Thoracic aorta (tissue), 2 donors: ENCODE measurements around the gene USP17L28. TPM values are rescaled to one million over a fixed set of nuclear protein-coding genes. Genes with fewer than 3 reads are reported as not detected.
"Not testable (repeated sequence)": the region's sequence is repeated elsewhere in the genome, so short reads cannot be mapped to it uniquely, and the experiment has no call there.

Experiments
- ATAC-seq: fragments of 150-250 bp; one replicate; pipeline ENCODE4 v1.8.0; 2017; ENCODE audit warnings: low read depth; ENCODE audit not compliant: insufficient number of reproducible peaks, low FRiP score
- DNase-seq: peaks from one replicate; pipeline ENCODE4 v3.0.0-alpha.2; 2020; ENCODE audit warnings: low spot score
- H3K27ac ChIP-seq, 2 donors: fragments of 200-600 bp; sonication (generic); 1 replicate in 1 of 2; 2 replicates in 1 of 2; pipeline ENCODE4 v1.5.1; 2016; ENCODE audit warnings: mild to moderate bottlenecking in 2 of 2, moderate library complexity in 2 of 2
- H3K27me3 ChIP-seq: fragments of 200-600 bp; sonication (generic); replicated peaks from 2 replicates; pipeline ENCODE4 v1.6.0; 2016; ENCODE audit warnings: mild to moderate bottlenecking; ENCODE audit not compliant: insufficient read depth
- H3K36me3 ChIP-seq: fragments of 200-600 bp; sonication (generic); one replicate; pipeline ENCODE4 v1.5.1; 2016
- H3K4me1 ChIP-seq, 2 donors: fragments of 200-600 bp; sonication (generic); 1 replicate in 1 of 2; 2 replicates in 1 of 2; pipeline versions ENCODE4 v1.5.1 to v1.6.0; 2016; ENCODE audit warnings: low read depth in 2 of 2, mild to moderate bottlenecking in 1 of 2; ENCODE audit not compliant: control insufficient read depth in 1 of 2
- H3K4me3 ChIP-seq: fragments of 200-600 bp; sonication (generic); 2 replicates; pipeline ENCODE4 v1.5.1; 2016; ENCODE audit warnings: mild to moderate bottlenecking
- H3K9me3 ChIP-seq: fragments of 200-600 bp; sonication (generic); 2 replicates; pipeline ENCODE4 v1.5.1; 2016
- total RNA-seq, 2 donors: library from RNA; depleted of rRNA; stranded (reverse); fragments of >200 nt; gene quantifications; one replicate each; pipeline versions ENCODE4 v1.1.0 to v1.2.3, GENCODE V29; 2016

The USP17L28 gene
- not detected for total RNA-seq

GRCh38 chr4:9348593-9348992, at the start of gene USP17L28:
Gene USP17L28 (plus strand): TSS chr4:9348893. CDS start chr4:9348893, 0 bp downstream.
- DNase-seq, H3K4me3 ChIP-seq, H3K27ac ChIP-seq, H3K36me3 ChIP-seq, H3K27me3 ChIP-seq, H3K9me3 ChIP-seq, H3K4me1 ChIP-seq, ATAC-seq: not testable (repeated sequence)

- DNase-seq, H3K27ac ChIP-seq, H3K27me3 ChIP-seq, H3K36me3 ChIP-seq, H3K9me3 ChIP-seq, H3K4me3 ChIP-seq, ATAC-seq, H3K4me1 ChIP-seq: not testable (repeated sequence)
These were observed 24.5 kb upstream of the USP17L28 start for GRCh38 chr4:9324191-9324590.

GRCh38 chr4:9324865-9325264, 23.8 kb upstream of the USP17L28 start, which contains the start of gene USP17L24:
Gene USP17L24 (plus strand): TSS chr4:9325165. CDS start chr4:9325165, 0 bp downstream.
- not testable (repeated sequence) for DNase-seq, H3K27ac ChIP-seq, H3K4me1 ChIP-seq, H3K4me3 ChIP-seq, H3K36me3 ChIP-seq, H3K27me3 ChIP-seq, H3K9me3 ChIP-seq, ATAC-seq

DNA sequence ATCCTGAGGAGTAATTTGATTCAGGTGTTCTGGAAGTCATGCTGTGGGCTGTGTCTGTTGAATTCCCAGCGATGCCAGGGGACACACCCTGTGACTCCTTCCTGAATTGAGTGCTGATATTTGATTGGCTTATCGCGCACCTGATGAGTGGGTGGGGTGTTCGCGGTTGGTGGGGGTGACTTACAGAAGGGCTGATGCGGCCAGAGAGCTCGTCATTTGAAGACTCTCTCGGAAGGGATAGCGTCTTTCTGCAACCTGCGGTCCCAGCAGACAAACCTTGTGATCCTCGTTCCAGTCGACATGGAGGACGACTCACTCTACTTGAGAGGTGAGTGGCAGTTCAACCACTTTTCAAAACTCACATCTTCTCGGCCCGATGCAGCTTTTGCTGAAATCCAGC, 19.1 kb upstream of the USP17L28 start, which contains the start of gene USP17L25:
Gene USP17L25 (plus strand): TSS at position 301 of the 400 bp plus-strand sequence. CDS start 0 bp downstream, at position 301.
- not testable (repeated sequence) for H3K9me3 ChIP-seq, H3K36me3 ChIP-seq, H3K4me3 ChIP-seq, ATAC-seq, DNase-seq, H3K27me3 ChIP-seq, H3K4me1 ChIP-seq, H3K27ac ChIP-seq

GRCh38 chr4:9334358-9334757, 14.3 kb upstream of the USP17L28 start, which contains the start of gene USP17L26:
Gene USP17L26 (plus strand): TSS chr4:9334658. CDS start chr4:9334658, 0 bp downstream.
- H3K36me3 ChIP-seq, H3K4me1 ChIP-seq, H3K27me3 ChIP-seq, H3K27ac ChIP-seq, H3K4me3 ChIP-seq, ATAC-seq, H3K9me3 ChIP-seq, DNase-seq: not testable (repeated sequence)

DNA sequence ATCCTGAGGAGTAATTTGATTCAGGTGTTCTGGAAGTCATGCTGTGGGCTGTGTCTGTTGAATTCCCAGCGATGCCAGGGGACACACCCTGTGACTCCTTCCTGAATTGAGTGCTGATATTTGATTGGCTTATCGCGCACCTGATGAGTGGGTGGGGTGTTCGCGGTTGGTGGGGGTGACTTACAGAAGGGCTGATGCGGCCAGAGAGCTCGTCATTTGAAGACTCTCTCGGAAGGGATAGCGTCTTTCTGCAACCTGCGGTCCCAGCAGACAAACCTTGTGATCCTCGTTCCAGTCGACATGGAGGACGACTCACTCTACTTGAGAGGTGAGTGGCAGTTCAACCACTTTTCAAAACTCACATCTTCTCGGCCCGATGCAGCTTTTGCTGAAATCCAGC, 9.6 kb upstream of the USP17L28 start, which contains the start of gene USP17L5:
Gene USP17L5 (plus strand): TSS at position 301 of the 400 bp plus-strand sequence. CDS start 0 bp downstream, at position 301.
- H3K4me1 ChIP-seq, DNase-seq, H3K9me3 ChIP-seq, ATAC-seq, H3K27ac ChIP-seq, H3K4me3 ChIP-seq, H3K36me3 ChIP-seq, H3K27me3 ChIP-seq: not testable (repeated sequence)

- not testable (repeated sequence) for H3K27me3 ChIP-seq, H3K9me3 ChIP-seq, DNase-seq, H3K4me1 ChIP-seq, ATAC-seq, H3K27ac ChIP-seq, H3K36me3 ChIP-seq, H3K4me3 ChIP-seq
These were observed 4.8 kb upstream of the USP17L28 start, which contains the start of gene USP17L27 for GRCh38 chr4:9343848-9344247. Gene USP17L27 (plus strand): TSS chr4:9344148. CDS start chr4:9344148, 0 bp downstream.

DNA sequence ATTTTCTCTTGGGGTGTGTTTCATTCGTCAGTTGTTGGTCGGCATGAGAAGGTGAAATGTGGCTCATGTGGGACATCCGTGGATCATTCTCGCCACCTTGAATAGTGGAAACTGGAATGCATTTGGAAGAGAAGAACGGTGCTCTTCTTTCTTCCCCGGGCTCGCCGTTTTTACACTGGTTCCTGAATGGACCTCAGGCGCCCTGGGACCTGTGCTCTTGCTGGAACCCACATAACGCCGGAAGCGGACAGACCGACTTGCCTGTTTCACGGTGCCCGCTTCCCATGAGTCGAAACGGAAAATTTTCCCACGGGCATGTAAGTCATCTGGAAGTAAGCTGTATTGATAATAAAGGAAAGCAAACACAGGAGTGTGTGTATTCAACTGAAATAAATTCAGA, 2.2 kb downstream of the USP17L28 start:
- H3K9me3 ChIP-seq, DNase-seq, H3K4me1 ChIP-seq, ATAC-seq, H3K4me3 ChIP-seq, H3K36me3 ChIP-seq, H3K27me3 ChIP-seq, H3K27ac ChIP-seq: not testable (repeated sequence)

GRCh38 chr4:9353338-9353737, 4.6 kb downstream of the USP17L28 start, which contains the start of gene USP17L29:
Gene USP17L29 (plus strand): TSS chr4:9353638. CDS start chr4:9353638, 0 bp downstream.
- H3K4me3 ChIP-seq, H3K27ac ChIP-seq, H3K9me3 ChIP-seq, H3K4me1 ChIP-seq, ATAC-seq, H3K36me3 ChIP-seq, DNase-seq, H3K27me3 ChIP-seq: not testable (repeated sequence)

DNA sequence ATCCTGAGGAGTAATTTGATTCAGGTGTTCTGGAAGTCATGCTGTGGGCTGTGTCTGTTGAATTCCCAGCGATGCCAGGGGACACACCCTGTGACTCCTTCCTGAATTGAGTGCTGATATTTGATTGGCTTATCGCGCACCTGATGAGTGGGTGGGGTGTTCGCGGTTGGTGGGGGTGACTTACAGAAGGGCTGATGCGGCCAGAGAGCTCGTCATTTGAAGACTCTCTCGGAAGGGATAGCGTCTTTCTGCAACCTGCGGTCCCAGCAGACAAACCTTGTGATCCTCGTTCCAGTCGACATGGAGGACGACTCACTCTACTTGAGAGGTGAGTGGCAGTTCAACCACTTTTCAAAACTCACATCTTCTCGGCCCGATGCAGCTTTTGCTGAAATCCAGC, 14.1 kb downstream of the USP17L28 start, which contains the start of gene USP17L30:
Gene USP17L30 (plus strand): TSS at position 301 of the 400 bp plus-strand sequence. CDS start 0 bp downstream, at position 301.
- H3K36me3 ChIP-seq, ATAC-seq, DNase-seq, H3K4me1 ChIP-seq, H3K27me3 ChIP-seq, H3K27ac ChIP-seq, H3K4me3 ChIP-seq, H3K9me3 ChIP-seq: not testable (repeated sequence)

GRCh38 chr4:9379881-9380280, 31.2 kb downstream of the USP17L28 start:
- not testable (repeated sequence) for H3K4me1 ChIP-seq, H3K9me3 ChIP-seq, H3K27me3 ChIP-seq, ATAC-seq, H3K4me3 ChIP-seq, H3K27ac ChIP-seq, DNase-seq, H3K36me3 ChIP-seq
